SU-DHL-6 (cell line): Measurements from ENCODE around the gene MCTP1.

Experiments
- CTCF ChIP-seq: fragments of 200-600 bp; sonication (generic); IDR thresholded peaks from one replicate; pipeline ENCODE4 v1.5.1; 2017; ENCODE audit warnings: antibody characterized with exemption, mild to moderate bottlenecking, low read length, moderate library complexity; ENCODE audit not compliant: insufficient read depth, poor library complexity, severe bottlenecking
- EZH2phosphoT487 ChIP-seq: fragments of 200-600 bp; sonication (generic), shearing (Covaris generic); conservative IDR thresholded peaks from 2 replicates; pipeline ENCODE4 v1.6.1; 2018; ENCODE audit warnings: mild to moderate bottlenecking, antibody characterized with exemption, low read length, moderate library complexity, mixed read lengths

GRCh38 chr5:94748212-94748611, 536.7 kb downstream of the MCTP1 start:
- TF ChIP-seq CTCF (no peak), EZH2phosphoT487 (no peak)
